HG03439 (cell line): ENCODE results near the gene RMDN3.
A peak's percentile ranks its signal among the peaks of the same experiment; 100 is the strongest.

Source experiments
- ATAC-seq: cut with Tn5 transposase; IDR thresholded peaks from one replicate; pipeline ENCODE4 v1.9.1; 2021; ENCODE audit warnings: mild to moderate bottlenecking, moderate library complexity; ENCODE audit not compliant: unreplicated experiment

Gene RMDN3

GRCh38 chr15:40773496-40773895 is 18.4 kb upstream of the RMDN3 start:
- no peak for ATAC-seq

GRCh38 chr15:40772014-40772413 is 17.0 kb upstream of the RMDN3 start:
- ATAC-seq = no peak

GRCh38 chr15:40771242-40771641 is 16.2 kb upstream of the RMDN3 start:
- ATAC-seq = no peak

GRCh38 chr15:40770147-40770721 is 15.2 kb upstream of the RMDN3 start:
- ATAC-seq = no peak

- ATAC-seq = no peak
Observed at GRCh38 chr15:40769274-40770146, 14.5 kb upstream of the RMDN3 start, which contains the start of gene C15orf62. C15orf62 (plus strand) TSS chr15:40769980; CDS start chr15:40770496, 516 bp downstream.

- no peak for ATAC-seq
Observed at GRCh38 chr15:40768521-40769273, 13.6 kb upstream of the RMDN3 start.

GRCh38 chr15:40767838-40768500 is 12.9 kb upstream of the RMDN3 start:
- no peak for ATAC-seq

- no peak for ATAC-seq
Observed at GRCh38 chr15:40766906-40767837, 12.1 kb upstream of the RMDN3 start.

- ATAC-seq = no peak
Observed at GRCh38 chr15:40766194-40766815, 11.3 kb upstream of the RMDN3 start.

GRCh38 chr15:40764629-40765103 is 9.6 kb upstream of the RMDN3 start:
- ATAC-seq = no peak

- ATAC-seq = peak; percentile 55
Observed at GRCh38 chr15:40763801-40764628, 9.0 kb upstream of the RMDN3 start, which contains the start of gene GCHFR. GCHFR (plus strand) TSS chr15:40764068; CDS start chr15:40764181, 113 bp downstream.

- peak; percentile 3 for ATAC-seq
Observed at GRCh38 chr15:40762919-40763800, 8.1 kb upstream of the RMDN3 start.

GRCh38 chr15:40759961-40760360 is 4.9 kb upstream of the RMDN3 start:
- ATAC-seq = no peak

GRCh38 chr15:40756938-40757337 is 1.9 kb upstream of the RMDN3 start:
- no peak for ATAC-seq

- ATAC-seq = no peak
Observed at GRCh38 chr15:40755812-40756208, 756 bp upstream of the RMDN3 start.

GRCh38 chr15:40754574-40754882 is 526 bp downstream of the RMDN3 start:
- peak; percentile 8 for ATAC-seq

GRCh38 chr15:40751745-40752144 is 3.3 kb downstream of the RMDN3 start:
- no peak for ATAC-seq

GRCh38 chr15:40750885-40751284 is 4.2 kb downstream of the RMDN3 start:
- no peak for ATAC-seq
